ENCODE results near the gene MRPL12.

GRCh38 chr17:81741594-81742452 lies 38.7 kb downstream of the MRPL12 start:
- no peak for TF ChIP-seq MAX (CRISPR knock-in tag; IDR thresholded peaks at IDR 0.05)
- no peak for TF ChIP-seq ZNF219 (CRISPR knock-in tag; IDR thresholded peaks at IDR 0.05; ENCODE audit: borderline replicate concordance)
- TF ChIP-seq ZNF263 (CRISPR knock-in tag; IDR thresholded peaks at IDR 0.05; ENCODE audit: low read depth), result no peak
- no peak for TF ChIP-seq ELF4 (CRISPR knock-in tag; IDR thresholded peaks at IDR 0.05; ENCODE audit: low read depth)
- TF ChIP-seq CTCF (IDR thresholded peaks at IDR 0.05), result no peak

Measured in WTC11 (cell line).